ENCODE data around the gene KCNH4.

GRCh38 chr17:42198897-42199296 is 18.0 kb upstream of the KCNH4 start:
- TF ChIP-seq CTCF (IDR thresholded peaks at IDR 0.05) (no peak), POLR2A (IDR thresholded peaks at IDR 0.05) (no peak)
